Stimulated activated CD8-positive, alpha-beta memory T cell treated with anti-CD3 and anti-CD28 coated beads, Interleukin-15, amount 100 ng/mL, for 24 hours (primary cell): ENCODE data around the gene HRCT1.
"Not testable (repeated sequence)": the region's sequence is repeated elsewhere in the genome, so short reads cannot be mapped to it uniquely, and the experiment has no call there.

ENCODE experiments used
- DNase-seq: peaks from one replicate; pipeline ENCODE4 v3.0.0-alpha.2; 2020; ENCODE audit warnings: low read depth

HRCT1 gene

GRCh38 chr9:35897376-35898099, 8.5 kb upstream of the HRCT1 start:
- DNase-seq: not testable (repeated sequence)

GRCh38 chr9:35898337-35898736, 7.7 kb upstream of the HRCT1 start:
- no peak for DNase-seq

GRCh38 chr9:35899021-35899420, 7.0 kb upstream of the HRCT1 start:
- no peak for DNase-seq

GRCh38 chr9:35903049-35903448, 3.0 kb upstream of the HRCT1 start:
- DNase-seq: no peak

GRCh38 chr9:35904338-35904737, 1.7 kb upstream of the HRCT1 start:
- no peak for DNase-seq

- DNase-seq: no peak
Measured at GRCh38 chr9:35905051-35905781, 786 bp upstream of the HRCT1 start.

GRCh38 chr9:35906923-35907699, 1.1 kb downstream of the HRCT1 start:
- no peak for DNase-seq

- no peak for DNase-seq
Measured at GRCh38 chr9:35907711-35908503, 1.9 kb downstream of the HRCT1 start.

GRCh38 chr9:35908504-35909125, 2.6 kb downstream of the HRCT1 start:
- DNase-seq: no peak

GRCh38 chr9:35909274-35909673, 3.3 kb downstream of the HRCT1 start, which contains the start of gene SPAAR:
Gene SPAAR (plus strand): TSS chr9:35909490. CDS start chr9:35910464, 974 bp downstream.
- no peak for DNase-seq

GRCh38 chr9:35909687-35910612, 3.9 kb downstream of the HRCT1 start:
- DNase-seq: no peak

GRCh38 chr9:35910613-35911359, 4.8 kb downstream of the HRCT1 start:
- no peak for DNase-seq

GRCh38 chr9:35911690-35912089, 5.7 kb downstream of the HRCT1 start:
- DNase-seq: no peak

- DNase-seq: no peak
Measured at GRCh38 chr9:35912791-35913400, 6.9 kb downstream of the HRCT1 start.

GRCh38 chr9:35913429-35913828, 7.4 kb downstream of the HRCT1 start:
- not testable (repeated sequence) for DNase-seq

- DNase-seq: no peak
Measured at GRCh38 chr9:35914301-35914807, 8.4 kb downstream of the HRCT1 start.

- DNase-seq: no peak
Measured at GRCh38 chr9:35915681-35916294, 9.8 kb downstream of the HRCT1 start.

- no peak for DNase-seq
Measured at GRCh38 chr9:35917261-35917660, 11.3 kb downstream of the HRCT1 start.
